ENCODE data around the gene CCR1.

CCR1 gene

DNA sequence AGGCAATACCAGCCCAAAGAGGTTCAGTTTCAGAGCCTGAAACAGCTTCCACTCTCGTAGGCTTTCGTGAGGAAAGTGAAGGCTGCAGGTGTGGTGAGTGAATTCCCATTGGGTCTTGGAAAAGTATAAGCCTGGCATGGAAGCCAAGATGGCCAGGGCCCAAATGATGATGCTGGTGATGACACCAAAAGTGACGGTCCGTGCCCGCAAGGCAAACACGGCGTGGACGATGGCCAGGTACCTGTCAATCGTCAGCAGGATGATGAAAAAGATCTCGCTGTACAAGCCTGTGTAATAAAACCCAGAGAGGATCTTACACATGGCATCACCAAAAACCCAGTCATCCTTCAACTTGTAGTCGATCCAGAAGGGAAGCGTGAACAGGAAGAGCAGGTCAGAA, 4.4 kb downstream of the CCR1 start:
- no peaks in the 10 kb centered on the region for H3K9me3 ChIP-seq
- H3K36me3 ChIP-seq (replicated peaks): no peaks in the 10 kb centered on the region
- no peaks in the 10 kb centered on the region for H3K4me1 ChIP-seq
- in situ Hi-C loops (cut with MboI; ENCODE audit: low sequenced_read_pairs): no loop called here
- DNase-seq (ENCODE audit: low spot score in 2 of 2): no peak
- H3K4me3 ChIP-seq: no peak overlapping the region
- no peaks in the 10 kb centered on the region for H3K27me3 ChIP-seq (ENCODE audit: low read depth)

DNA sequence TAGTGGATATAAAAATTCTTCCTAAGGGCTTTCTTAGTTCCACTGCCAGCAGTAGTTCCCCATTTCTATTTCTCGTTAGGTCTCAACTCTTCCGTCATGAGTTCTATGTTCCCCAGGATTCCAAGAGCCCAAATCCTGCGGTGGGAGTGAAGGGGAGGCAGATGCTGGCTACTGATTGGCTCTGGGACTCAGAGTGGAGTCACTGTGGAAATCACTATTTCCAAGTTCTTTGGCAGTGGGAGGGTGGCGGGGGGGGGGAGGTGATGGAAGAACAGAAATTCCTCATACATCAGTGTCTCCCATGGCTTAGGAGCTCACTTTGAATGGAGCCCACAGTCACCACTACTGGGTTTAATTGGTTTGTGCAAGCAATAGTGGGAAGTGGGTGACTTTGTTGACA, 5.6 kb downstream of the CCR1 start:
- Histone ChIP-seq H3K36me3 (replicated peaks) (no peaks in the 10 kb centered on the region), H3K9me3 (no peaks in the 10 kb centered on the region), H3K4me3 (no peak overlapping the region), H3K4me1 (no peaks in the 10 kb centered on the region), H3K27me3 (ENCODE audit: low read depth) (no peaks in the 10 kb centered on the region)
- no peak for DNase-seq (ENCODE audit: low spot score in 2 of 2)
- in situ Hi-C loops (cut with MboI; ENCODE audit: low sequenced_read_pairs): no loop called here

DNA sequence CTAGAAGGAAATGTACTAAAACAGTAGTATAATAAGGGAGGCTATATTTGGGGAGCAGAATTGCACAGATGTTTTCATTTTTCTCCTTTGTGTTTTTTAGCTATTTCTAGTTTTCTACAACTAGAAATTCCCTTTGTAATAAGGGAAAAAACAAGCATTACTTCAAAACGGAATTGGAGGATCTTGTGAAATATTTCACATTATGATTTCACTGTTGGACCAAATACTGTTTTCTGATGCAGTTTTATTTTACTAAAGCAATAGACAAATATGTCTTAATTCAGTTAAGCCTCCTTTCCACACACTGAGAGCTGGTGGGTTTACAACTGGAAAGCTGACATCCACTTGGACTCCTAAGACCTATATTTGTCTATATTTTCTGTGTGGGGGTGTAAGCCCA, 7.3 kb downstream of the CCR1 start:
- Histone ChIP-seq H3K4me3 (no peak overlapping the region), H3K9me3 (no peaks in the 10 kb centered on the region), H3K36me3 (replicated peaks) (no peaks in the 10 kb centered on the region), H3K27me3 (ENCODE audit: low read depth) (no peaks in the 10 kb centered on the region), H3K4me1 (no peaks in the 10 kb centered on the region)
- no peak for DNase-seq (ENCODE audit: low spot score in 2 of 2)
- in situ Hi-C loops (cut with MboI; ENCODE audit: low sequenced_read_pairs): no loop called here

DNA sequence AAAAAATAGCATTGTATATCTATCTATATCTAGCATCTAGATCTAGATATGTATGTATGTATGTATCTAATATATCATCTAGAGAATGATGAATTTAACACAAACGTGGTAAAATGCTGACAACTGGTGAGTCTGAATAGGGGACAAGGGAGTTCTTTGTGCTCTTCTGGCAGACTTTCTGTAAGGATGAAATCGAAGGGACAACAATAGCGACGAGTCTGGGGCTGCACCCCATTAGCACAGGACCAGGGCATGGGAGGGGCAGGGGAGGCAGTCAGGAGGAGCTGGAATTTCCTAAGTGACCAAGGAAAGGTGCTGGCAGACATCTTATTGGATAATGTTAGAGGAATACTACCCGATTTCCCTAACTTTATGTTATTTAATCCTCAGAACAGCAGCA, 7.9 kb downstream of the CCR1 start:
- Histone ChIP-seq H3K36me3 (replicated peaks) (no peaks in the 10 kb centered on the region), H3K27me3 (ENCODE audit: low read depth) (no peaks in the 10 kb centered on the region), H3K4me1 (no peaks in the 10 kb centered on the region), H3K9me3 (no peaks in the 10 kb centered on the region), H3K4me3 (no peak overlapping the region)
- DNase-seq (ENCODE audit: low spot score in 2 of 2): no peak
- in situ Hi-C loops (cut with MboI; ENCODE audit: low sequenced_read_pairs): no loop called here

DNA sequence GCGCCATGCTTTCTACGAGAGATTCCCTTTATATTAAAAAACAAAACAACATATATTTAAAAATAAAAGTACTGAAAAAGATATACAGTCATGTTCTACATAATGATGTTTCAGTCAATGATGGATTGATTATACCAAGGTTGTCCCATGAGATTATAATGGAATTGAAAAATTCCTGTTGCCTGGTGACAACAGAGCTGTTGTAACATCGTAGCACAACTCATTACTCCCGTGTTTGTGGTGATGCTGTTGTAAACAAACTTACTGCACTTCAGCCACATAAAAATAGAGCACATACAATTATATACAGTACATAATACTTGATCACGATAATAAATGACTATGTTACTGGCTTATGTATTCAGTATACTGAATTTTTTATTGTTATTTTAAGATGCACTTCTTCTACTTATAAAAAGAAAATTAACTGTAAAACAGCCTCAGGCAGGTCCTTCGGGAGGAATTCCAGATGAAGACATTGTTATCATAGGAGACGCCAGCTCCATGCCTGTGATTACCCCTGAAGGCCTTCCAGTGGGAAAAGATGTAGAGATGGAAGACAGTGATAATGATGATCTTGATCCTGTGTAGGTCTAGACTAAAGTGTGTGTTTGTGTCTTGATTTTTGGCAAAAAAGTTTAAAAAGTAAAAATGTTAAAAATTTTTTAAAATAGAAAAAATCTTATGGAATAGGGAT, 11.7 kb downstream of the CCR1 start:
- Histone ChIP-seq H3K9me3 (no peaks in the 10 kb centered on the region), H3K27me3 (ENCODE audit: low read depth) (no peaks in the 10 kb centered on the region; the same call in 1 of the 2 replicates), H3K4me3 (no peak overlapping the region), H3K4me1 (no peaks in the 10 kb centered on the region), H3K36me3 (replicated peaks) (no peaks in the 10 kb centered on the region)
- DNase-seq (ENCODE audit: low spot score in 2 of 2): no peak
- in situ Hi-C loops (cut with MboI; ENCODE audit: low sequenced_read_pairs): no loop called here

DNA sequence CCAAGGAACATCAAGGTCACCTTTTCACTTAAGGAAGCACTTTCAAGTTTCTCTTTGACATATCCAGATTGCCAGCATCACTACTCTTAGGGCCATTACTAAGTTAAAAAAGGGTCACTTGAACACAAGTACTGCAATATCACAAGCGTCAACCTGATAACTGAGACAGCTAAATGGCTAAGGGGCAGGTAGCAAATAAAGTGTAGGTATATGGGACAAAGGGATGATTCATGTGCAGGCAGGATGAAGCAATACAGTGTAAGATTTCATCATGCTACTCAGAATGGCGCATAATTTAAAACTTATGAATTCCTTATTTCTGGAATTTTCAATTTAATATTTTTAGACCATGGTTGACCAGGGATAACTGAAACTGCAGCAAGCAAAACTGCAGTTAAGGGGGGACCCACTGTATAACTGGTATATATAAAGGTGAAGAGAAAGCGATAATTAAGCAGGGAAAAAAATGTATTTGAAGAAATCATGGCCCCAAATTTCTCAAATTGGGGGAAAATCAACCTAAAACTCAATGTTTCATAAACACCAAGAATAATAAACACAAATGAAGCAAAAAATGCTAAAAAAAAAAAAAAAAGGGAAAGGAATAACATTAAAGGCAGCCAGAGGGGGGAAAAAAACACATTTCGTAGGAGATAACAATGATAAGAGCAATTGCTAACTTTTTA, 13.1 kb downstream of the CCR1 start:
- Histone ChIP-seq H3K27me3 (ENCODE audit: low read depth) (no peaks in the 10 kb centered on the region; the same call in 1 of the 2 replicates), H3K9me3 (no peaks in the 10 kb centered on the region), H3K4me3 (no peak overlapping the region), H3K36me3 (replicated peaks) (no peaks in the 10 kb centered on the region), H3K4me1 (no peaks in the 10 kb centered on the region)
- DNase-seq (ENCODE audit: low spot score in 2 of 2): no peak
- in situ Hi-C loops (cut with MboI; ENCODE audit: low sequenced_read_pairs): no loop called here

DNA sequence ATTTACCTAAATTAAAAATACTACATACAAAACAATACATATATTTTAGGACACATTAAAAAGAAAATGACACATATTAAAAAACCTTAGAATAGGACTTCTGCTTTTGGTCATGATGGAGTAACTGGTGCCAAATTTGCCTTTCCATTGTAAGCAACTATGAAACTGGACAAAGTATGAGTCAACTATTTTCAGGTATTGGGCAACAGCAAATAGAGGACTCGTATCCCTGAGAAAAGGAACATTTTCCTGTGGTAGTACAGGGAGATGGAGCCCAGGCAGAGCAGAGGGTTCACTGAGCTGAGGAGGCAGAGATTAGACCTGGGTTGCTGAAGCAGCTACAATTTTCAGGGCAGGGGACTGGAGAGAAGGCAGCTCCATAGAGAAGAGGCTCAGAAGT, 14.7 kb downstream of the CCR1 start:
- in situ Hi-C loops (cut with MboI; ENCODE audit: low sequenced_read_pairs): no loop called here
- Histone ChIP-seq H3K36me3 (replicated peaks) (no peaks in the 10 kb centered on the region), H3K27me3 (ENCODE audit: low read depth) (no peaks in the 10 kb centered on the region; the same call in 1 of the 2 replicates), H3K4me3 (no peak overlapping the region), H3K4me1 (no peaks in the 10 kb centered on the region), H3K9me3 (no peaks in the 10 kb centered on the region)
- no peak for DNase-seq (ENCODE audit: low spot score in 2 of 2)

DNA sequence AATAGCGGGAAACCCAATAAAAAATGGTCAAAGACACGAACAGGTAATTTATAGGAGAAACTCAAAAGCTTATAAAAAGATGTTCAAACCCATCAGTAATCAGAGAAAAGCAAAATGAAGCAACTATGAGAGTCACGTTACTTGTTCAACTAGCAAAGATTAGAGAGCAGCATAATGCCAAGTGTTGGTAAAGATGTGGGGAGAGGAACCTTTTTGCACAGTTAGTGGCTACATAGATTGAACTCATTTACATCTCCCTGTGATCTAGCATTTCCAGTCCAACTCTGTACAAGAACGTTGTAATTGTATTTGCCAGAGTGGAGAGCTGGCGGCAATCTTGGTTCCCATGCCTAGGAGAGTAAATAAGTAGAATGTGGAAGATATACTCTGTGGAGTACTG, 15.2 kb downstream of the CCR1 start:
- H3K4me1 ChIP-seq: no peaks in the 10 kb centered on the region
- H3K36me3 ChIP-seq (replicated peaks): no peaks in the 10 kb centered on the region
- no peaks in the 10 kb centered on the region for H3K9me3 ChIP-seq
- H3K4me3 ChIP-seq: no peak overlapping the region
- H3K27me3 ChIP-seq (ENCODE audit: low read depth): no peaks in the 10 kb centered on the region; the same call in 1 of the 2 replicates
- in situ Hi-C loops (cut with MboI; ENCODE audit: low sequenced_read_pairs): no loop called here
- DNase-seq (ENCODE audit: low spot score in 2 of 2): no peak

DNA sequence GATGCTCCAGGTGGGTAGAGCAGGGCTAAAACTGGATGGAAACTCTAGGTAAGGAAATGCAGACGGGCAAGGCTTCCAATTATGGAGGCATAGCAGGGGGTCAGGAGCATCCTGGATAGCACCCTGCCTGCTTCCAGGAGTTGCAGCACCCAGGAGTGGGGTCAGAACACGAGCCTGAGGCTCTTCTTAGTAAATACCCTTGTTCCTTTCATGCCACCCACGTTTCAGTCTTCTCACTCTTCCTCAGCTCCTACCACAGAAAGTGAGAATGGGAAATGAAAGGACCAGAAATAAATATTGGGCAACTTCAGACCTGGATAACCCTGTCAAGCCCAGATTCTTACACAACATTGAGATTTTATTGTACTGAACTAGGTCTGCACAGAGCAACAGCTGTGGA, 16.4 kb downstream of the CCR1 start:
- H3K4me3 ChIP-seq: no peak overlapping the region
- no peaks in the 10 kb centered on the region for H3K9me3 ChIP-seq
- H3K27me3 ChIP-seq (ENCODE audit: low read depth): no peaks in the 10 kb centered on the region; the same call in 1 of the 2 replicates
- in situ Hi-C loops (cut with MboI; ENCODE audit: low sequenced_read_pairs): no loop called here
- H3K36me3 ChIP-seq (replicated peaks): no peaks in the 10 kb centered on the region
- no peaks in the 10 kb centered on the region for H3K4me1 ChIP-seq
- no peak for DNase-seq (ENCODE audit: low spot score in 2 of 2)

DNA sequence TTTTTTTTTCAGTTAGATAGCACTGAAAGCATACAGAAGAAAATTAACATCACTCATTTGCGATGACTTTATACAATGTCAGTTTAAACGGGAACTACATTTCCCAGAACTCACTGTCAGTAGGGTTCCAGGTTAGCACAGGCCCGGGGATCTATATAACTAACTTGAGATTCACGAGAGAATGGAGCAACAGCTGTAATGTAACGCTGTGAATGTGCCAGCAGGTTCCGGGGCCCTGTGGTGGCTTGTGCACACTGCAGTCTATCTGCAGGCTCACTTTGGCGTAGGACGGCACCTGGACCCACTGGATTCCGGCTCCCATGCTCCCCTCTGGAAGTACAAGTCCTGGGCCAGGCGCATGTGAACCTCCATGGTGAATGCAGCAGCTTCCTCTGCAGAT, 19.4 kb downstream of the CCR1 start:
- Histone ChIP-seq H3K4me1 (no peaks in the 10 kb centered on the region), H3K36me3 (replicated peaks) (no peaks in the 10 kb centered on the region), H3K27me3 (ENCODE audit: low read depth) (peaks cover 3% of the 10 kb centered on the region; the same call in 1 of the 2 replicates), H3K4me3 (no peak overlapping the region), H3K9me3 (no peaks in the 10 kb centered on the region)
- DNase-seq (ENCODE audit: low spot score in 2 of 2): no peak
- in situ Hi-C loops (cut with MboI; ENCODE audit: low sequenced_read_pairs): no loop called here

DNA sequence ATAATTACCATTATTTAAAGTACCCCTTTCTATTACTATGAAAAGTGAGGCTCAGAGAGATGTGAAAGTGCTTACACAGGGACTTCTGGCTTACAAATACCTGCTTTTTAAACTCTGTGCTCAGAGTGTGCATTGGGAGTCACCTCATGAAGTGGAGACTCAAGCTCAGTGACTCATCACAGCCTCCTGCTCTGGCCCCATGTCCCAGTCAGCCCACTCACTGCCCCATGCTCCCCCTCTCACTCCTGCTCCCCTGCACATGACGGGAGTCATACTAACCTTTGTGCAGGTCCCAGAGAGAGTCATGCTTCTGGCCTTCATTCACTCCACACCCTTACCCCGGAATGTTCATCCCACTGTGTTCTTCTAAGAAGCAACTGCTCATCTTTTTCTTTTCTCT, 20.2 kb downstream of the CCR1 start:
- H3K4me1 ChIP-seq: no peaks in the 10 kb centered on the region
- no peak for DNase-seq (ENCODE audit: low spot score in 2 of 2)
- H3K27me3 ChIP-seq (ENCODE audit: low read depth): peaks cover 3% of the 10 kb centered on the region; the same call in 1 of the 2 replicates
- no peaks in the 10 kb centered on the region for H3K9me3 ChIP-seq
- no peaks in the 10 kb centered on the region for H3K36me3 ChIP-seq (replicated peaks)
- no peak overlapping the region for H3K4me3 ChIP-seq
- in situ Hi-C loops (cut with MboI; ENCODE audit: low sequenced_read_pairs): no loop called here

DNA sequence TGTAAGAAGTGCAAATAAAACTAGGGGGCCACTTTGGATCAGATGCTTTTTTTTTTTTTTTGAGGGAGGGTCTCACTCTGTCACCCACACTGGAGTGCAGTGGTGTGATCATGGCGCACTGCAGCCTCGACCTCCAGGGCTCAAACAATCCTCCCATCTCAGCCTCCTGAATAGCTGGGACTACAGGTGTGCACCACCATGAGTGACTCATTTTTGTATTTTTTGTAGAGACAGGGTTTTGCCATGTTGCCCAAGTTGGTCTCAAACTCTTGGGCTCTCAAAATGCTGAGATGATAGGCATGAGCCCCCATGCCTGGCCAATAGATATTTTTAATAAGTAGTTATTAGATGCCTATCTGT, 20.8 kb downstream of the CCR1 start:
- in situ Hi-C loops (cut with MboI; ENCODE audit: low sequenced_read_pairs): no loop called here
- Histone ChIP-seq H3K9me3 (no peaks in the 10 kb centered on the region), H3K4me3 (no peak overlapping the region), H3K4me1 (no peaks in the 10 kb centered on the region), H3K36me3 (replicated peaks) (no peaks in the 10 kb centered on the region), H3K27me3 (ENCODE audit: low read depth) (0 out of 2 replicates have a peak, but pooled peaks cover 3% of the 10 kb centered on the region)
- DNase-seq (ENCODE audit: low spot score in 2 of 2): no peak

DNA sequence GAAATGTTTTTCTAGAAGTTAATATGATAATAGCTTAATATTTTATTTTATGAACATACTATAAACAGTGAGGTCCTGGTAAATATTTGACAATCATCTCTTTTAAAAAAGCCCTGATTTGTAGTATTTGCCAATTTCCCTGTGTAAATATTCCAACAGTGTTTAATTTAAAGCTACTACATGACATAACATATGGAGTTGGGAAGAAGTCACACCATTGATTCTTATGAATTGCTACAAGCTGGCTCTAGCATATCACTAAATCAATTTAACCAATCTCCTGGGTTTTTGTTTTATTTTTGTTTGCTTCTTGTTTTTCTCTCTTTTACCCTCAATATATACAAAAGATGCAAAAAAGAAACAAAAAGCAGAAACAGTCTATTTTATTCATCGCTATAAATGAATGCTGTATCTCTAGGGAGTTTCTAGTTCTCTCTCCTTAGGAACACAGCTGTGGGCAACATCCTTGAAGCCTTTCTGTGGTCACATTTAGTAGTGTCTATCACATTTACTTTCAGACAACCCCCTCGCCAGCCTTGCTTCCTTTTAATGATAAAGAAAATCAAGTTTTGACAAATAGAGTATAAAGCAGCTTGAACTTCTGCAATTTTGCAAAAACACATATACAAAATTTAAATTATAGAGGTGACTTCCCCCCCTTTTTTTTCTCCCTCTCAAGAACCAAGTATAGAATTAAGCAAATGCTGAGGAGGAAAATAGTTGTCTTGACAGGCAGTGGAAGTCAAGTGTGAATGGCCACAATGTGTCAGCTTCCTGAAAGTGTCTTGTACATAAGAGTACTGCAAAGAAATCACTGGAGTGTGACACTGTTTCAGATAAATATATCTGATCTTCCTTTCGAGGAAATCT, 21.4 kb downstream of the CCR1 start:
- Histone ChIP-seq H3K27me3 (ENCODE audit: low read depth) (0 out of 2 replicates have a peak, but pooled peaks cover 3% of the 10 kb centered on the region), H3K4me1 (no peaks in the 10 kb centered on the region), H3K36me3 (replicated peaks) (no peaks in the 10 kb centered on the region), H3K9me3 (no peaks in the 10 kb centered on the region), H3K4me3 (no peak overlapping the region)
- DNase-seq (ENCODE audit: low spot score in 2 of 2): no peak
- in situ Hi-C loops (cut with MboI; ENCODE audit: low sequenced_read_pairs): no loop called here

DNA sequence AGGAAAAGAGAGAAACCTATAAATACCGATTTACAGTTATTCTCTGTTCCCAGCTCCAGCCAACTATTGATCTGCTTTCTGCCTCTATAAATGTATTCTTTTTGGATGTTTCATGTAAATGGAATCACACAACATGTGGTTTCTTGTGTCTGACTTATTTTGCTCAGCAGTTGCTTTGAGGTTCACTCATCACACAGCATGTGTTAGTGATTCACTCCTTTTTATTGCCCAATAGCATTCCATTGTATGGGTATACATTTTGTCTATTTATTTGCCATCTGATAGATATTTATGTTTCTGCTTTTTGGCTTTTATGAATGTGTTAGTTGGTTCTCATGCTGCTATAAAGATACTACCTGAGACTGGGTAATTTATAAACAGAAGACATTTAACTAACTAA, 23.6 kb downstream of the CCR1 start:
- Histone ChIP-seq H3K4me3 (no peak overlapping the region), H3K4me1 (no peaks in the 10 kb centered on the region), H3K9me3 (no peaks in the 10 kb centered on the region), H3K27me3 (ENCODE audit: low read depth) (0 out of 2 replicates have a peak, but pooled peaks cover 3% of the 10 kb centered on the region), H3K36me3 (replicated peaks) (no peaks in the 10 kb centered on the region)
- in situ Hi-C loops (cut with MboI; ENCODE audit: low sequenced_read_pairs): no loop called here
- no peak for DNase-seq (ENCODE audit: low spot score in 2 of 2)

All from HAP-1 (cell line).